HCT116 (cell line): ENCODE data around the gene CSF2RB. TPM values are rescaled to one million over a fixed set of nuclear protein-coding genes. Genes with fewer than 3 reads are reported as not detected.

Source experiments
- ATAC-seq: fragments of 200-7000 bp; cut with Tn5 transposase; 2 replicates; pipeline ENCODE4 v1.9.1; 2020; ENCODE audit warnings: mild to moderate bottlenecking, moderate library complexity
- BruUV-seq: library from RNA; stranded (reverse); fragments of 400-500 nt; replicated peaks from 2 replicates; lab custom pipeline; 2021; lab: Mats Ljungman, UMichigan
- CTCF ChIA-PET: fragments of 300-600 bp; sonication (Branson Sonifier 250); formaldehyde crosslinking; loops from one replicate; lab custom pipeline; 2021; ENCODE audit warnings: antibody characterized with exemption; lab: Charles Lee
- POLR2A ChIA-PET: fragments of 300-600, 350-600 bp; sonication (Branson Sonifier 250); formaldehyde crosslinking; loops from one replicate; lab custom pipeline; 2021; ENCODE audit warnings: antibody characterized with exemption; lab: Charles Lee
- RAD21 ChIA-PET, 2 experiments: fragments of 300-600 bp; sonication (Branson Sonifier 250); formaldehyde crosslinking; loops; one replicate each; lab custom pipeline; 2023; ENCODE audit warnings: low total read pairs in 2 of 2; ENCODE audit not compliant: uncharacterized antibody in 2 of 2, unreplicated experiment in 2 of 2, low non-redundant PET in 1 of 2; lab: Charles Lee
- DNase-seq: peaks from one replicate; pipeline ENCODE4 v3.0.0-alpha.2; 2010; ENCODE audit warnings: low read depth, low spot score
- H2AFZ ChIP-seq: fragments of 200-600 bp; shearing (Covaris generic), sonication (generic); 2 replicates; pipeline ENCODE4 v1.6.1; 2017; ENCODE audit warnings: low read depth, mixed run types, mixed read lengths, antibody characterized with exemption, low read length; ENCODE audit not compliant: poor library complexity, severe bottlenecking
- H3K27ac ChIP-seq: 2 replicates; pipeline ENCODE4 v1.5.1; 2012; ENCODE audit warnings: low read depth, low read length
- H3K27me3 ChIP-seq: fragments of 200-600 bp; sonication (generic); 2 replicates; pipeline ENCODE4 v1.6.1; 2016; ENCODE audit warnings: mixed run types, low read length, mixed read lengths; ENCODE audit not compliant: insufficient read depth
- H3K36me3 ChIP-seq, 2 experiments: fragments of 200-500 bp in 1 of 2; fragments of 200-600 bp in 1 of 2; sonication (Bioruptor generic) in 1 of 2; sonication (generic) in 1 of 2; 2 replicates each; pipeline versions ENCODE4 v1.5.1 to v1.6.1; 2014 to 2016; ENCODE audit warnings: low read length in 2 of 2, inconsistent platforms in 1 of 2, mixed read lengths in 1 of 2, mixed run types in 1 of 2; ENCODE audit not compliant: insufficient read depth in 2 of 2, control insufficient read depth in 1 of 2
- H3K4me1 ChIP-seq, 2 experiments: fragments of 200-600 bp in 1 of 2; sonication (generic) in 1 of 2; 2 replicates each; pipeline versions ENCODE4 v1.5.1 to v1.6.1; 2012 to 2017; ENCODE audit warnings: low read length in 2 of 2, inconsistent platforms in 1 of 2, mild to moderate bottlenecking in 1 of 2, mixed read lengths in 1 of 2, mixed run types in 1 of 2, moderate library complexity in 1 of 2; ENCODE audit not compliant: insufficient read depth in 2 of 2, control insufficient read depth in 1 of 2
- H3K4me2 ChIP-seq: fragments of 200-600 bp; sonication (generic); 2 replicates; pipeline ENCODE4 v1.6.1; 2017; ENCODE audit warnings: mixed run types, low read length, mixed read lengths
- H3K4me3 ChIP-seq, 2 experiments: fragments of 200-600 bp in 1 of 2; sonication (generic) in 1 of 2; replicated peaks in 1 of 2; 2 replicates each; pipeline ENCODE4 v1.5.1; 2011 to 2016; ENCODE audit warnings: low read length in 2 of 2, control low read depth in 1 of 2, low read depth in 1 of 2, mild to moderate bottlenecking in 1 of 2, mixed read lengths in 1 of 2, mixed run types in 1 of 2
- H3K79me2 ChIP-seq: fragments of 200-600 bp; sonication (generic); 2 replicates; pipeline ENCODE4 v1.6.1; 2017; ENCODE audit warnings: mild to moderate bottlenecking, mixed run types, low read length, moderate library complexity, mixed read lengths; ENCODE audit not compliant: insufficient read depth
- H3K9ac ChIP-seq: fragments of 200-600 bp; sonication (generic); 2 replicates; pipeline ENCODE4 v1.6.1; 2016; ENCODE audit warnings: low read length, mixed read lengths
- H3K9me2 ChIP-seq: fragments of 200-600 bp; sonication (generic), shearing (Covaris generic); 2 replicates; pipeline ENCODE4 v1.6.1; 2017; ENCODE audit warnings: mixed run types, mild to moderate bottlenecking, moderate library complexity; ENCODE audit not compliant: insufficient read depth
- H3K9me3 ChIP-seq, 2 experiments: fragments of 200-500 bp in 1 of 2; fragments of 200-600 bp in 1 of 2; sonication (Bioruptor generic) in 1 of 2; sonication (generic) in 1 of 2; 2 replicates each; pipeline ENCODE4 v1.6.1; 2014 to 2017; ENCODE audit warnings: low read length in 2 of 2, mixed read lengths in 2 of 2, inconsistent platforms in 1 of 2, low read depth in 1 of 2, mild to moderate bottlenecking in 1 of 2, mixed run types in 1 of 2, moderate library complexity in 1 of 2; ENCODE audit not compliant: control insufficient read depth in 1 of 2, insufficient read depth in 1 of 2
- H4K20me1 ChIP-seq: fragments of 200-600 bp; sonication (generic), shearing (Covaris generic); 2 replicates; pipeline ENCODE4 v1.6.1; 2017; ENCODE audit warnings: mixed run types, mild to moderate bottlenecking, moderate library complexity; ENCODE audit not compliant: insufficient read depth
- CEBPB ChIP-seq: IDR thresholded peaks from 2 replicates; pipeline ENCODE4 v1.6.1; 2012; ENCODE audit warnings: low read depth
- EZH2phosphoT487 ChIP-seq: fragments of 200-600 bp; IDR thresholded peaks from 2 replicates; pipeline ENCODE4 v1.6.1; 2018; ENCODE audit warnings: antibody characterized with exemption, borderline replicate concordance
- JUND ChIP-seq: IDR thresholded peaks from 2 replicates; pipeline ENCODE4 v1.6.1; 2012
- MAX ChIP-seq: IDR thresholded peaks from 2 replicates; pipeline ENCODE4 v1.6.1; 2012
- POLR2A ChIP-seq: IDR thresholded peaks from 2 replicates; pipeline ENCODE4 v1.7.0; 2011; ENCODE audit warnings: borderline replicate concordance; ENCODE audit not compliant: insufficient read depth, insufficient read length; ENCODE audit errors: extremely low read depth
- SIN3A ChIP-seq: IDR thresholded peaks from 2 replicates; pipeline ENCODE4 v1.6.1; 2012; ENCODE audit warnings: low read depth
- SRF ChIP-seq: IDR thresholded peaks from 2 replicates; pipeline ENCODE4 v1.6.1; 2012; ENCODE audit warnings: low read depth
- YY1 ChIP-seq: IDR thresholded peaks from 2 replicates; pipeline ENCODE4 v1.6.1; 2011; ENCODE audit warnings: low read length, low read depth, moderate library complexity, mild to moderate bottlenecking; ENCODE audit not compliant: insufficient replicate concordance; ENCODE audit errors: extremely low read depth
- ZBTB33 ChIP-seq: IDR thresholded peaks from 2 replicates; pipeline ENCODE4 v1.6.1; 2011; ENCODE audit warnings: mild to moderate bottlenecking, low read length, moderate library complexity; ENCODE audit not compliant: insufficient replicate concordance; ENCODE audit errors: extremely low read depth
- ZNF274 ChIP-seq: fragments of 200-500 bp; sonication (Bioruptor generic); IDR thresholded peaks from 2 replicates; pipeline ENCODE4 v1.6.1; 2014; ENCODE audit warnings: mild to moderate bottlenecking, low read depth, low read length, inconsistent platforms
- intact Hi-C: fragments of 100-400 bp; cut with micrococcal nuclease; formaldehyde crosslinking; loops from 2 replicates; pipeline ENCODE4 v1.10.0; 2022
- total RNA-seq: library from RNA; stranded (reverse); gene quantifications from one replicate; pipeline ENCODE4 v1.2.1, GENCODE V29; 2021; ENCODE audit not compliant: unreplicated experiment

The CSF2RB gene
- total RNA-seq, 1 experiment from 2014 or later, result 0.10 TPM

GRCh38 chr22:36936362-36937116 is 23.1 kb downstream of the CSF2RB start:
- TF ChIP-seq CEBPB (no peak), ZBTB33 (no peak), JUND (no peak), SRF (no peak), POLR2A (no peak), SIN3A (no peak), ZNF274 (no peak), YY1 (no peak), MAX (no peak), EZH2phosphoT487 (no peak)
- RAD21 ChIA-PET, result no interaction called here
- no peak overlapping the region for H3K27ac ChIP-seq
- no TSS peak for BruUV-seq
- no peaks in the 10 kb centered on the region for H3K36me3 ChIP-seq
- H4K20me1 ChIP-seq, result no peaks in the 10 kb centered on the region
- no peak overlapping the region for H3K4me2 ChIP-seq
- no peak overlapping the region for H2AFZ ChIP-seq
- intact Hi-C loops, result no loop called here
- no peaks in the 10 kb centered on the region for H3K4me1 ChIP-seq
- no peaks in the 10 kb centered on the region for H3K27me3 ChIP-seq
- no peak for DNase-seq
- no peaks in the 10 kb centered on the region for H3K79me2 ChIP-seq
- H3K9me2 ChIP-seq, result no peaks in the 10 kb centered on the region
- H3K9ac ChIP-seq, result no peak overlapping the region
- no peak overlapping the region for H3K4me3 ChIP-seq
- no peak for ATAC-seq
- CTCF ChIA-PET, result no interaction called here
- no peaks in the 10 kb centered on the region for H3K9me3 ChIP-seq
- POLR2A ChIA-PET, result no interaction called here
